Stimulated activated CD8-positive, alpha-beta memory T cell treated with anti-CD3 and anti-CD28 coated beads, Interleukin-2, amount 100 ng/mL, for 1 hour (primary cell): ENCODE results near the gene AK8.

Experiments
- DNase-seq, 2 donors: peaks; one replicate each; pipeline ENCODE4 v3.0.0-alpha.2; 2020; ENCODE audit warnings: low read depth in 2 of 2

AK8 gene, protein sequence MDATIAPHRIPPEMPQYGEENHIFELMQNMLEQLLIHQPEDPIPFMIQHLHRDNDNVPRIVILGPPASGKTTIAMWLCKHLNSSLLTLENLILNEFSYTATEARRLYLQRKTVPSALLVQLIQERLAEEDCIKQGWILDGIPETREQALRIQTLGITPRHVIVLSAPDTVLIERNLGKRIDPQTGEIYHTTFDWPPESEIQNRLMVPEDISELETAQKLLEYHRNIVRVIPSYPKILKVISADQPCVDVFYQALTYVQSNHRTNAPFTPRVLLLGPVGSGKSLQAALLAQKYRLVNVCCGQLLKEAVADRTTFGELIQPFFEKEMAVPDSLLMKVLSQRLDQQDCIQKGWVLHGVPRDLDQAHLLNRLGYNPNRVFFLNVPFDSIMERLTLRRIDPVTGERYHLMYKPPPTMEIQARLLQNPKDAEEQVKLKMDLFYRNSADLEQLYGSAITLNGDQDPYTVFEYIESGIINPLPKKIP

DNA sequence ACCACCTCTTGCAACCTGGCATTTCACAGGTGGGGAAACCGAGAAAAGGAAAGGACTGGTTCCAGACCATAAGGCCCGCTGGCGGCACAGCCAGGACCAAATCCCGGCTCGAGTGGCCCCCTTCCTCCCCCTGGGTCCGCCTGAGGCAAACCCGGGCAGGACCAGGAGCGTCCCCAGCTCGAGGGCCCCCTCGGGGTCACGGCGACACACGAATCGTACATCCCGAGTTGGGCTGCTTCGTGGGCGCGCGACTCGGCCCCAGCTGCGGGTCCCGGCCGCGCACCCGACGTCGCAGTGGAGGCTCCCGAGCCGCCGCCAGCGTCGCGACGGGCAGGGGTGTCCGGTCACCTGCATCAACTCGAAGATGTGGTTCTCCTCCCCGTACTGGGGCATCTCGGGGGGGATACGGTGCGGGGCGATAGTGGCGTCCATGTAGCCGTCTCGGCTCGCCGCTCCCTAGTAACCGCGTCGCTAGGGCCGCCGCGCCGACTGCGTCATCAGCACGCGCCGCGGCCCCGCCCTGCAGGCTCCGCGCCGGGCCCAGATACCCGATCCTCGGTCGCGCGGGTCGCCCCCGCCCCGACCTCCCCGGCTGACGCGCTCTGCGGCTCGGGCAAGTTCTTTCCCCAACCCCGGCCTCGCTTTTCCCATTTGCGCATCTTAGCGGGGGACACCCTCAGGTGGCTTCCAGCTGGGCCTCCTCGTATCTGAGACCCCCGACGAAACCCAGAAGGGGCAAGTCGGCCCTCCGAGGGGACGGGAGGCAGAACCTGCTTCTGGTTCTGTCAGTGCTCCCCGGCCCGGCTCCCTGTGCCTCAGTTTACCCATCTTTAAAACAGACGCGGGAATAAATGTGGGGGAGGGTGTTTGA, at the start of gene AK8:
TSS of gene AK8 (minus strand) at position 461 of the 871 bp plus-strand sequence. CDS start at position 432, 29 bp downstream.
- peak; percentile 58 to 59 for DNase-seq

DNA sequence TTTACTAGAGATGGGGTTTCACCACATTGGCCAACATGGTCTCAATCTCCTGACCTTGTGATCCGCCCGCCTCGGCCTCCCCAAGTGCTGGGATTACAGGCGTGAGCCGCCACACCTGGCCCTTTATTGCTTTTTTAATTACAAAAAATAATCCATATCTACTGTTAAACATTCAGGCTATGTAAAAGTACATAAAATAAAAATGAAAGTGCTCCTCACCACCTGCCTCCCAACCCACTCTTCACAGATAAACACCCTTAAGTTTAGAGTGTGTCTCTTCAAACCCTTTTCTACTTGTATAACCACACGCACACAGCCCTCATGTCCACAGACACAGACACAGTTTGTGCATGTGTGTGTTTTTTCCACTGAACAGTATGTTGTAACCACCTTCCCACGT, 49.6 kb upstream of the AK8 start:
- no peak for DNase-seq

DNA sequence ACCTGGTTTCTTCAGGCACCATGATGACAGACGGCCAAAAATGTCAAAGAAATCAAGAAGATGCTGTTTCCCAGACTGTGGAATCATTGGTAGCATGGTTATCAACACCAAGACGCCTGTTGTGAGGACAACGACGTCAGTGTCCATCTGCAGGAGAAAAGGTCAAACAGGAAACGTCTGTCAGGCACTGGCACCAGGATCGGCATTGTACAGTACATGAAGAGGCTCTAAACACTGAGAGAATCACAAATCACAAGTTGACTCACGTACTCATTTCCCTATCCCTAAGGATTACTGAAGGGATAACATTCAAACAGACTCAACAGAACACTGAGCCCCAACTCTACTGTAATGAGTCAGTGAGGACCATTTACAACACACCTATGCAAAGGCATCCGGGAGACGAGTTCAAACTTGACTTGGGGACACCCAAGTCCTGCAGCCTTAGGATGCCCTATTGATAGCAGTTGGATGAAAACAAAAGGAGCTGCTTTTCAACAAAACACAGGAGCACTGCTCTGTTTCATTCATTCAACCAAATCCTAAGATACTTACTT, 45.3 kb upstream of the AK8 start:
- no peak for DNase-seq

DNA sequence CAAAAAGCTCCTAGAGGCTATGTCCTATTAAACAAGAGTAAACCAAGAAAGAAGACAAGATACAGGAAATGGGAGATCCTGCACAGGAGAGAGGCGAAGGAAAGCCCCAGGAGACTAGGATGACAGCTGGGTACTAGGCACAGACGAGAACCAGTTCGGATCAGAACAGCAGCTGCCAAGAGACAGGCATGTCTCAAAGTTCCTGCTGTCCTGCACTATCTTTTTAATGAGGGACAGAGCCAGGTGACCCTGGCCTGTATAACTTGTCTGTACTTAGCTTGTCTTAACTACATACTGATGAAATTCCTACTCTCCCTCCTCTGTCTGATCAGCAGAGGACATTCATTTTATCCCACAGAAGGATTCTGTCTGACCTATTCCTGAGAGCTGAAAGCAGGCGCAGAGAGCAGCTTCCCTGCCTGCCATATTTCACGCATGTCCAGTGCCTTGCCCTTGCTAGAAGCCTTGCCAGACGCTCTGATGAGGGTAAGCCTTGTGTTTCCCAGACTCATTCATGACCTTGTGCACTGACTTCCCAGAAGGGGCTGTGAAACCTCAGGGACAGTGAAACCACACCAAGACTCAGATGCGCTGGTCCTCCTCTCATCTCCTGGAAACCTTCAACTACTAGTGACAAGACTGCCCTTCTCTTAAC, 41.7 kb upstream of the AK8 start:
- DNase-seq: no peak

DNA sequence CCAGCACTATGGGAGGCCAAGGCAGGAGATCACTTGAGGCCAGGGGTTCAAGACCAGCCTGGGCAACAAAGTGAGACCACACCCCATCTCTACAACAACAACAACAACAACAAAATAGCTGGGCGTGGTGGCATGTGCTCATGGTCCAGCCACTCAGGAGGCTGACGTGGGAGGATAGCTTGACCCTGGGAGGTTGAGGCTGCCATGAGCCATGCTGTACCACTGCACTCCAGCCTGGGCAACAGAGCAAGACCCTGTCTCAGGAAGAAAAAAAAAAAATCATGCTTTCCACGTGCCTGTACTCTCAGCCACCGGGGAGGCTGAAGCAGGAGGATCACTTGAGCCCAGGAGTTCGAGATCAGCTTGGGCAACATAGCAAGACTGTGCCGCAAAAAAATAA, 36.8 kb upstream of the AK8 start:
- no peak for DNase-seq

DNA sequence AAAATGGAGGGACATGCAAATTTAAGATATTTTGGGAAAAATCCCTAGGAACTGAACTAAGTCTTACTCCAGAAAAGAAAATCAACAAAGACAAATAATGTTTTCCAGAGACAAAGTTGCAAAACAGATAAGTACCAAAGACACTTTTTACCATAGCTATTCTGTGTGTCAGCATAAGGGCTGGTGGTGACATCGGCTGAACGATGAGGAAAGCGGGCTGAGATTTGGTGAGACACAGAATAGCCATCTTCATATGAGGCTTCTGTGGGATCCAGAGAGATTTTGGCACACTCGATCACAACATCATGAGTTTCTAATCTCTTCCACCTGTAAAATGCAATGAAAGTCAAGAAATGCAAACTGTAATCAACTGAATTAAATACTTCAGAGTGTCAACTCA, 34.0 kb upstream of the AK8 start:
- DNase-seq: no peak

DNA sequence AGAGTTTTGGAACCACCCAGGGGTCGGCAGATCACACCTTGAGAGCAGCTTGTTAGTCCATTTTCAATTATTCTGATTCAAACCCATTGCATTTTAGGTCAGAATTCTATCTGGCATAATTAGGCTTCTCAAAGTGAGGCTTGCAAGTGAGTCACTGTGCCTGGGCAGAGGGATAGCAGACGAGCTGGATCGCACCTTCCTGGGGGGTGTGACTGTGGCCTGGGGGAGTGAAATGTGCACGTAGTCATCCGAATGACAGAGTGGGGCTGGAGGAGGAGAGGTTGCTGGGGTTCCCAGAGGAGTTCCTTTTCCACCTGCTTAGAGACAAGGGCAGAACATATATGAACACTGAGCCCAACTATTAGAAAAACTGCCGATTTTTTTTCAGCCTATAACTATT, 32.3 kb upstream of the AK8 start:
- DNase-seq: no peak

DNA sequence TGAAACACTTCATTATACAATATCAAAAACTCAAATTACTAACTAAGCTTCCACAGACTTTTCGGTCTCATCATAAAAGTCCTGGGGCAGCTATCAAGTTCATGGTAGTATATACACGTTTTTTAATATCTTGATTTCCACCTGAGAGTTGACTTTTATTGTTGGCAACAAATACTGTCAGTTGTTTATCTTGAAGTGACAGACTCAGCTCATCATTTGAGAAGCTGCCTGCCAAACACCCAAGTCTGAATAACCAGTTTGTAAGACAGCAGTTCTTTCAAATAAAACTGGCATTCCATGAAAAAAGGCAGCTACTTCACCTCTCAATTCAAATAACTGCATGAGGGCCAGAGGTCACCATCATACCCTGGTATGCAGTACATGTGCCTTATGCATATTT, 31.2 kb upstream of the AK8 start:
- no peak for DNase-seq

DNA sequence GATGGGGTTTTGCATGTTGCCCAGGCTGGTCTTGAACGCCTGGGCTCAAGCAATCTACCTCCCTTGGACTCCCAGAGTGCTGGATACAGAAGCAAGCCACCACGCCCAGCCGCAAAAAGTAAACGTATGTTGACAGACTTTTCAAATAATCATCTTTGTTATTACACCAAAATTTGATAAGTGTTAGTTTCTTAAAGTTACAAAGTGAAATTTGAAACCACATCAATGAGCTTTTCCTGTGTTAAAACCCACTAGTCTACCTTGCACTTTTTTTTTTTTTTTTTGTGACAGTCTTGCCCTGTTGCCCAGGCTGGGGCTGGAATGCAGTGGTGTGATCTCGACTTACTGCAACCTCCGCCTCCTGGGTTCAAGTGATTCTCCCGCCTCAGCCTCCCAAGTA, 30.6 kb upstream of the AK8 start:
- DNase-seq: no peak

DNA sequence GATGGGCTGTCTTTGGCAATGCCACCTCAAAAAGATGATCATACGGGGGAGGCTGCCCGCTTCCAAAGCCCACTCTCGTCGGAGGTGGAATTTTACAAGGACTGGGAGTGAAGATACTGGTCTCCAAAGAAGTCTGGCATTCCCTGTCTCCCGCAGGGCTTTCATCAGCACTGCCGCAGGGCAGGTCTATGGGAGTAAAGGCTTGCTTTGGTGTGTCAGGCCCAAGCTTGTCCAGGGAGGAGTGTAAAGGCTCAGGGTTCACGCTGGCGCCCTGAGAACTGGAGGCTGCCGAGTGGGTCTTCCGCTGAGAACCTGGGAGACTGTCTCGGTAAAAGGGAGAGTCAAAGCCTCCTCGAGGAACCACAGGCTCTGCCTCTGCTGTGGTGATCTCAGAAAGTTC, 27.6 kb upstream of the AK8 start:
- DNase-seq: no peak

DNA sequence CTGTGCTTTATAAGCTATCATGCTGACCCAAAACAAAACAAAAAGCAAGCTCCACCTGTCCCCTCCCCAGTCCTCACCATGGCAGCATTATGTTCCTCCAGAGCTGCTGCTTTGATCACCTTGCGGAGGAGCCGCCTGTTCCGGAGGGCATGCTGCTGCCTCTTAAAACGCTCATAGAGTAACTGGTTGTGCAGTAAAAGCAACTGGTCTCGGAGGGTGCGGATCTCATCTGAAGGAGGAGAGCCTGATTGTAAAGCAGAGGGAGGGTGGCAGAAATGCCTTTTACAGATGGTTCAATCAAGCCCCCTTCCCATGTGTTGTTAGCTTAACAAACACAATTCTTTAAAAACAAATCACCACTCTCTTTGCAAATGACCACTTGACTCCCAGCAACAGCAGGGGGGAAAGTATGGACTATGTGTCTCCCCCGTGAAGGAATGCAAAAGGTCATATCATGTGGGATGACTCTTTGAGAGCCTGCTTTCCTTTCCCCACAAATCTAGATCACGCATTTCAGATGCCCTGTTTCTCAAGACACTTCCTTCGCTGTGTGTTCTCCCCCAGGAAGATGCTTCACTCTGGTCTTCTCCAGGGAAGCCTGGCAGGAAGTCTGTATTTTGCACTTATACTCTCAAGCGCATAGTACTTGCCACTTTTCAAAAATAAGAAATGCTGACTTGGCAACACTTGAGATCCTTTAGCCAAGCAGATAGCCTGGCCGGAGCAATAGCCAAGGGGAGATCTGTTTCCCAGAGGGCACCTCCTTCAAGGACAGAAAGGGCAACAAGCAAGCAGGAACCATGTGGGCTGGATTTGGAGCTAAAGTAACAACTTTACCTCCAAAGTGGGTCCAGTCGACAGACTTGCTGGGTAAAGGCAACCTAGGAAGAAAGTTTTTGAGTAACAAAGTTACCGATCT, 25.7 kb upstream of the AK8 start:
- no peak for DNase-seq

DNA sequence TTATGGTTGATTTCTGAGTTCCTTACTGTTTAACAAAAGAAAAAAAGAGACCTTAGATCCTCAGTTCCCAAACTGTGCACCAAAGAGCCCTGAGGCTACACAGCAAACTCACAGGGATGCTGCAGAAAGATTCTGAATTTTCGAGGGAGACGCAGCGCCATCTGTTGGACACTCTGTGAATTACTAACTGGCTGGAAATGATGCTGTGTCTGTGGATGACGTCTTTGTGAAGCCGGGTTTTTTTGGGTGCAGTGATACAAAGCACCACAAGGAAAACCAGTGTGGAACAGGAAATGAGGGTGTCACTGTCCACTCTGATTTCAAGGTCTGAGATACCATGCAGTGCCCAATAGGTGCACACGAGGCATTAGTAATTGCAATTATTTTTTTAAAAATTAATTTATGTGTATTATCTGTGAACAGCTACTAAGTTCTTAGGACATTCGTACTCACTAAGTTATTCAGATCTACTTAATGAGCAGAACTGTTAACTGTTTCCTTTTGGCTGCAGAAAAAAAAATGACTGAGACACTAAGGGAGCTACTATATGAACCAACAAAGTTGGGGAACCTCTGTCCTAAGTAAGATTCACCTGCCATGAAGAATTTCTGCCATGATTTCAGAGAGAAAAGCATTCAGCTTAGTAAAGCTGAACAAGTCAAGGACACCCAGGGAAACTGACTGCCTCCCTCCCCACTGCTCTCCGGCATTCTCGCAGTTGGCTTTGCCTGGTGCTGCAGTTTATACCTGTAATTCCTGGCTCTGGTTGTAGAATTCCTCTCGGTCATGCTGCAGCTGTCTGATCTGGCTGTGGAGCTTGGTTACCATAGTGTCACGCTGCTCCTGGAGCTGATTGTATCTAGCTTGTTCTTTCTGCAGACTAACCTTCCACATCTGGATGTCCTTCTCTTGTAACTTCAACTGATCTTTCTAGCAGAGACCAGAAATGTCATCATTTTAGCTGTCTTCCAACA, 24.1 kb upstream of the AK8 start:
- peak; percentile 40 to 48 for DNase-seq

DNA sequence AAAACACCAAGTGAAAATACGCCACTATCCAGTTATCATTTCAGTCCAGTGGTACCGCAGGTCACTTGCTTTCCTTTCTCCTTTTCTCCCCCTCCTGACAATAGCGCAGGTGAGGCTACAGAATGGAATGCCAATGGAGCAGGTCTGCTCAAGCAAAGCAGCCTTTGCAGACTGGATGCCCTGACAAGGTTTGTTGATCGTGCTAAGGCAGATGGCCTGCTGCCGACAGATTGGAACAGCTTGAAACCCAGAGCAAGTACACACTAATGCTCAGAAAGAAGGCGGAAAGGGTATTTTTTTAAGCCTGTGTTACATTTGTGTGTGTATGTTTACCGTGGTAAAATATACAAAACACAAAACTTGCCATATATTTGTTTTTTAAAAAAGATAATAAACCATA, 20.0 kb upstream of the AK8 start:
- no peak for DNase-seq

DNA sequence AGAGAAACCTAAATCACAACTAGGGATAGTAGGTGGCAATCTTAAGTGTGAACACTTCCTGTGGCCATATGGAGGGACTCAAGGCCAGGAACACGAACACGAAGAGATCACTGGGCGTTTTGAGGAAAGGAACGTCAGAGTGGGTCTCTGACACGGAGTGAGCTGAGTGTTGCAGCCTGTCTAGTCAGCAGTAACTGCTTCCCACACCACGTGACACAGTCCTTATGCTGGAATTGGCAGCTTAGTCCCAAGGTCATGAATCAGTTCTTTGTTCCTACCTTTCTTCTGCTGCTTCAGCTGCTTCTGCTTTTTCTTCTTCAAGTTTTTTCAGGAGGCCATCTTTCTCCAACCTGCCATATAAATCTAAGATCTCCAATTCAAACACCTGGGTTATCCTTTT, 18.8 kb upstream of the AK8 start:
- no peak for DNase-seq

DNA sequence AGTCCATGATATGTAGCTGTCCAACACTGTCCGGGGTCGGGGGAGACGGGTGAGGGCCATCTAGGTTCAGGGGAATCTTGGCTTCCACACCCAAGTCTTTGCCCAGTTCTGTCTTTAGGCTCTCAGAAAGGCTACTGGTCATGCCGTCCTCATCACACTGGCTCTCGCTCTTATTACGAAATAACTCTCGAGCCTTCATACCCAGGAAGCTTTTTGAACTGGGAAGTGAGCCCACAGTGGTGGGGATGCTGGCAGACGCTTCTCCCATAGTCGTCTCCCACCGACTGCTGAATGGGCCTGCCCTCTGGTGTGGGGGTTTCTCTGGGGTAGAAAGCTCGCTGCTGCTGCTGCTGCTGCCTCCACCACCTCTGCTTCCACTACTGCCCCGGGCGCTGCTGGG, 18.2 kb upstream of the AK8 start:
- no peak for DNase-seq

DNA sequence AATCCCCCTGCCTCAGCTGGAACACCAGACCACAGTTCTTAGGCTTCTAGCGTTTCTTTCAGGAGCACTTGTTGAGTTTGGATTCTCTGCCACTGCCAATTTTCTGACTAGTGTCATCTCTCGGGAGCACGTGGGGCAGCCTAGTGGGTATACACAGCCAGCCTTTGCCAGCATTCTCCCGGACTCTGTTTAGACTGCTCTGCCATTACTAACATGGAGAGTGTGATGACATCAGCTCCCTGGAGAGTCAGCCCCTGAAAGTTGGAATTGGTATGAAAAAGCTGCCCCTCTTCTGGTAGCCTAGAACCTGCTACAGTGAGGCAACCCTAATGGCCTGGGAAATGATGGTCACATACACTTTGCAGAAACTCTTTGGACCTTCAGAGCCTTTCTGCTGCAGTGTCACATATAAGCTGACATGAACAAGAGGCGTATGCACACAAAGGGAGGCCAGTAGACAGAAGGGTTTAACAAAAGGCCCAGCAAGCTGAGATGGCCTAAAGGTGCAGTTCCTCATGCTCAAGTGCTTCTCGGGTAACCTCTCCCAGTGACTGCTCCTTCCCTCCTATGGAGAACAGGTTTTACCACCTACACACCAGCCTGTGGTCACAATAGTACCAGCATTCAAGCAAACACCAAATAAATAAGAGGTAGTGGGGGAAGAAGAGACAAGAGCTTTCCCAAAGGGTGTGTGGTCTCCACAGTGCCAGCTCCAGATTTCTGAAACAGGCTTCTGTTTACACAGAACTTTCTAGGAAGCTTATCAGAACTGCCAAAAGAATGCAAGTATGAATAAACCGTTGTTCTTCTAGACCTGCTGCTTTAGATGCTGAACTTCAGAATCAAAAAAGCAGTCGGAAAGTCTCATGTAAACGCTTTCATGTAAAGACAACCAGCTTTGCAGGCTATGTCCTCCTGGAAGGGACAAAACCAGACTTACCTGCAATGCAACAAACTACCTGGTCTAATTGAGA, 17.1 kb upstream of the AK8 start:
- no peak for DNase-seq

DNA sequence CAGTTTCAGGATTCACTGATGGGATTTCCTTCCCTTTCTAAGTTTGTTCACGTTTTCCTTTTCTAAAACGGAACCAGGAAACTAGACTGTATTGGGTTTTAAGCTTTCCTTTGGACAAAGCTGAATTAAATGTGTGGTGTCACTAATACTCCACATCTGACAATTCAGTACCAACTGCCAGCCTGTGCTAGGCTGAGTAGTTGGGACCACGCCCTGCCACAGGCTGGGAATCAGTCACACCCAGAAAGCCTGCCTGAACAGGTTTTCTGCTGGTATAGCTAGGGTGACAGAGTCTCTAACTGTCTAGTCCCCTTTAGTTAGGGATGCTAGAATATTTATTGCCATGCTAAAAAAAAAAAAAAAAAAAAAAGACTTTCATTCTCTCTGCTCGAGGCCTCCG, 16.3 kb upstream of the AK8 start:
- no peak for DNase-seq

DNA sequence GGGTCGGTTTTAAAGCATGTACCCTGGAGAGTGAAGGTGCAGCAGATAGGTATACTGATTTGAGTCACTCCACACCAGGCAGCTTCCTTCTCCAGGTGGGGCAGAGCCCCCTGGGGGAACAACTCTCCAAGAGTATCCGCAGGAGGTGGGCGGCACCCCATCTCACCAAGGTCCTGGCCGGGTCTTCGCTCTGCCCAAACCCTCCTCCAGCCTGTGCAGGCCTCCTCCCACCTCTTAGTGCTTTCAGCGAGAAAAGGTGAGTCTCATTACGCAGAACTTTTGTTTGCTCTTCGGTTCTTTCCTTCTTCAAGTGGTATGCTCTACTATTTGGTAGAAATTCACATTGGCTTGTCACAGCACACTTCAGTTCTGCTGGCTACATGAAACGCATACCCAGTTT, 14.3 kb upstream of the AK8 start:
- DNase-seq: no peak

DNA sequence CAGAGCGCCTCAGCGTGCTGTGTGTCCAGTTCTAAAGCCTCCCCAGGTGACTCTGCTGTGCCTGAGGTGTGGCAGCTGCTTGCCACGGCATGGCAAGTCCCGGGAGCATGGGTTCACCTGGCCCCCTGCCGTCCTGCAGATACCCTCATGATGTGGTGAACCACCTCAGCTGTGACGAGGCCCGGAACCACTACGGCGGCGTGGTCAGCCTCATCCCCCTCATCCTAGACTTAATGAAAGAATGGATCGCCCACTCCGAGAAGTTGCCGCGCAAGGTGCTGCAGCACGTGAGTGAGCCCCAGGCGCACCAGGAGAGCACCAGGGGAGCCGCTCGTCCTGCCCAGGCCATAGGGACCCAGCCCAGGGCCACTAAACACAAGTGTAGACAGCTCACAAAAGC, 10.1 kb upstream of the AK8 start:
- DNase-seq: no peak
